Body of pancreas (tissue), 4 donors: ENCODE measurements around the gene PDLIM7. TPM values are rescaled to one million over a fixed set of nuclear protein-coding genes. Genes with fewer than 3 reads are reported as not detected.

Experiments
- ATAC-seq: fragments of 150-250 bp; one replicate; pipeline ENCODE4 v1.9.1; 2016
- DNase-seq, 4 donors: peaks; one replicate each; pipeline ENCODE4 v3.0.0-alpha.2; 2019
- H3K27ac ChIP-seq, 4 donors: fragments of 200-600 bp; sonication (generic); 1 replicate in 3 of 4; 2 replicates in 1 of 4; pipeline versions ENCODE4 v1.5.1 to v1.6.1; 2016 to 2019; ENCODE audit warnings: mild to moderate bottlenecking in 1 of 4, mixed read lengths in 1 of 4, moderate library complexity in 1 of 4
- H3K27me3 ChIP-seq, 2 donors: fragments of 200-600 bp; sonication (generic); one replicate each; pipeline ENCODE4 v1.6.0; 2016; ENCODE audit warnings: mild to moderate bottlenecking in 1 of 2
- H3K36me3 ChIP-seq, 2 donors: fragments of 200-600 bp; sonication (generic); replicated peaks in 1 of 2; 2 replicates each; pipeline ENCODE4 v1.5.1; 2016; ENCODE audit warnings: low read depth in 2 of 2; ENCODE audit not compliant: insufficient read depth in 1 of 2
- H3K4me1 ChIP-seq: fragments of 200-600 bp; sonication (generic); one replicate; pipeline ENCODE4 v1.6.0; 2016
- H3K4me3 ChIP-seq, 2 donors: fragments of 200-600 bp; sonication (generic); 1 replicate in 1 of 2; 2 replicates in 1 of 2; pipeline ENCODE4 v1.5.1; 2016 to 2019
- H3K9me3 ChIP-seq, 3 donors: fragments of 200-600 bp; sonication (generic); 1 replicate in 2 of 3; 2 replicates in 1 of 3; pipeline ENCODE4 v1.5.1; 2016
- CTCF ChIP-seq, 7 experiments: fragments of 450-650 bp in 4 of 7; fragments of 200-600 bp in 3 of 7; sonication (generic) in 3 of 7; IDR thresholded peaks; one replicate each; pipeline ENCODE4 v1.5.1; 2016 to 2019; ENCODE audit warnings: antibody characterized with exemption in 7 of 7
- POLR2A ChIP-seq, 3 donors: fragments of 450-650 bp; IDR thresholded peaks; one replicate each; pipeline ENCODE4 v1.6.1; 2016; ENCODE audit warnings: antibody characterized with exemption in 3 of 3, mild to moderate bottlenecking in 2 of 3
- WGBS, 2 donors: methylation state at CpG; one replicate each; pipeline ENCODE4 v1.1.5; 2017; 5-methylcytosine and 5-hydroxymethylcytosine counted together
- intact Hi-C: fragments of 100-400 bp; cut with DNase I; formaldehyde crosslinking; loops from one replicate; pipeline ENCODE4 v1.15.1; 2023
- total RNA-seq, 2 donors: library from RNA; depleted of rRNA; stranded (reverse); fragments of >200 nt; gene quantifications; one replicate each; pipeline ENCODE4 v1.1.0, GENCODE V29; 2016

The PDLIM7 gene
- total RNA-seq, 2 donors from 2014 or later, result 7.3 to 15.8 TPM

GRCh38 chr5:177540438-177540837, 43.0 kb upstream of the PDLIM7 start:
- Histone ChIP-seq H3K4me1 (peaks cover 46% of the 10 kb centered on the region), H3K4me3 (no peak overlapping the region), H3K27ac (no peak overlapping the region), H3K36me3 (peaks cover 0 to 6% of the 10 kb centered on the region in 2 donors), H3K27me3 (no peaks in the 10 kb centered on the region), H3K9me3 (no peaks in the 10 kb centered on the region)
- intact Hi-C loops, result no loop called here
- DNase-seq, result no peak
- WGBS, 2 donors, result 49 to 67% methylated on average over 3 of the region's 3 CpGs
- ATAC-seq, result no peak
- TF ChIP-seq CTCF (IDR thresholded peaks at IDR 0.05) (no peak), POLR2A (IDR thresholded peaks at IDR 0.05) (no peak)

- Histone ChIP-seq H3K36me3 (peaks cover 0 to 6% of the 10 kb centered on the region in 2 donors), H3K4me1 (peaks cover 39% of the 10 kb centered on the region), H3K27ac (peak overlapping the region in 2 of 4 donors; percentile 6 to 76), H3K4me3 (no peak overlapping the region), H3K9me3 (no peaks in the 10 kb centered on the region), H3K27me3 (no peaks in the 10 kb centered on the region)
- DNase-seq (no peak), ATAC-seq (peak; percentile 20)
- TF ChIP-seq CTCF (IDR thresholded peaks at IDR 0.05), result no peak
- WGBS, 2 donors, result 78 to 93% methylated on average over 2 of the region's 2 CpGs
- intact Hi-C loops, result no loop called here
Measured at GRCh38 chr5:177539411-177539810, 42.0 kb upstream of the PDLIM7 start.

- no peak for DNase-seq
- intact Hi-C loops, result no loop called here
- Histone ChIP-seq H3K36me3 (peaks cover 0 to 6% of the 10 kb centered on the region in 2 donors), H3K27me3 (no peaks in the 10 kb centered on the region), H3K4me1 (peaks cover 39% of the 10 kb centered on the region), H3K9me3 (no peaks in the 10 kb centered on the region), H3K27ac (peak overlapping the region in 1 of 4 donors; percentile 76), H3K4me3 (no peak overlapping the region)
- no peak for ATAC-seq
- WGBS, 2 donors, result 92% methylated on average over 10 of the region's 10 CpGs
- TF ChIP-seq POLR2A (IDR thresholded peaks at IDR 0.05) (no peak), CTCF (IDR thresholded peaks at IDR 0.05) (no peak)
Measured at GRCh38 chr5:177538876-177539275, 41.5 kb upstream of the PDLIM7 start.

- intact Hi-C loops, result no loop called here
- WGBS, 2 donors, result 23 to 33% methylated on average over 15 of the region's 15 CpGs
- peak overlapping the region; percentile 6 to 76 (median 48) for H3K27ac ChIP-seq
- no peak for TF ChIP-seq CTCF (IDR thresholded peaks at IDR 0.05)
- peaks cover 0 to 8% of the 10 kb centered on the region in 2 donors for H3K36me3 ChIP-seq
- peak; percentile 37 to 57 (median 52) for DNase-seq
- ATAC-seq, result peak; percentile 81
- no peaks in the 10 kb centered on the region for H3K27me3 ChIP-seq
- no peaks in the 10 kb centered on the region for H3K9me3 ChIP-seq
- no peak overlapping the region for H3K4me3 ChIP-seq
- H3K4me1 ChIP-seq, result peaks cover 39% of the 10 kb centered on the region
Measured at GRCh38 chr5:177537389-177538361, 40.3 kb upstream of the PDLIM7 start.
